HG03139 (cell line): Measurements from ENCODE around the gene WDR20.

Experiments used
- ATAC-seq: cut with Tn5 transposase; IDR thresholded peaks from one replicate; pipeline ENCODE4 v1.9.1; 2021; ENCODE audit not compliant: unreplicated experiment

The WDR20 gene

GRCh38 chr14:102196039-102196901, 56.6 kb downstream of the WDR20 start:
- ATAC-seq: no peak

- ATAC-seq: no peak
Observed at GRCh38 chr14:102196902-102197230, 57.2 kb downstream of the WDR20 start.

- no peak for ATAC-seq
Observed at GRCh38 chr14:102197317-102197853, 57.7 kb downstream of the WDR20 start.

- no peak for ATAC-seq
Observed at GRCh38 chr14:102200690-102201352, 61.1 kb downstream of the WDR20 start.

- ATAC-seq: no peak
Observed at GRCh38 chr14:102201353-102201738, 61.6 kb downstream of the WDR20 start.

GRCh38 chr14:102201776-102202175, 62.1 kb downstream of the WDR20 start:
- no peak for ATAC-seq

GRCh38 chr14:102202944-102203343, 63.2 kb downstream of the WDR20 start:
- no peak for ATAC-seq

- no peak for ATAC-seq
Observed at GRCh38 chr14:102203382-102203781, 63.7 kb downstream of the WDR20 start.

GRCh38 chr14:102205560-102205959, 65.9 kb downstream of the WDR20 start:
- no peak for ATAC-seq

- ATAC-seq: no peak
Observed at GRCh38 chr14:102206918-102207317, 67.2 kb downstream of the WDR20 start.

GRCh38 chr14:102207831-102208365, 68.2 kb downstream of the WDR20 start:
- no peak for ATAC-seq

GRCh38 chr14:102208741-102209140, 69.0 kb downstream of the WDR20 start:
- no peak for ATAC-seq

GRCh38 chr14:102209224-102209966, 69.7 kb downstream of the WDR20 start:
- ATAC-seq: no peak

- no peak for ATAC-seq
Observed at GRCh38 chr14:102210421-102211042, 70.8 kb downstream of the WDR20 start.

GRCh38 chr14:102211240-102211639, 71.5 kb downstream of the WDR20 start:
- no peak for ATAC-seq

GRCh38 chr14:102212356-102212755, 72.7 kb downstream of the WDR20 start:
- no peak for ATAC-seq

- ATAC-seq: no peak
Observed at GRCh38 chr14:102212845-102213244, 73.1 kb downstream of the WDR20 start.

GRCh38 chr14:102213470-102213869, 73.8 kb downstream of the WDR20 start:
- no peak for ATAC-seq

- ATAC-seq: no peak
Observed at GRCh38 chr14:102213984-102214658, 74.4 kb downstream of the WDR20 start.

GRCh38 chr14:102215071-102215470, 75.4 kb downstream of the WDR20 start:
- ATAC-seq: no peak
